IPS-18a (cell line): ENCODE measurements around the gene MRPS6.
A peak's percentile ranks its signal among the peaks of the same experiment; 100 is the strongest.

Experiments used
- H3K27ac ChIP-seq: one replicate; pipeline ENCODE4 v1.5.1; 2013; ENCODE audit warnings: low read length
- H3K27me3 ChIP-seq: one replicate; pipeline ENCODE4 v1.6.1; 2013; ENCODE audit warnings: mild to moderate bottlenecking, low read length; ENCODE audit not compliant: control insufficient read depth, insufficient read depth
- H3K36me3 ChIP-seq: one replicate; pipeline ENCODE4 v1.6.1; 2013; ENCODE audit warnings: low read depth, low read length; ENCODE audit not compliant: control insufficient read depth
- H3K4me1 ChIP-seq: one replicate; pipeline ENCODE4 v1.6.1; 2013; ENCODE audit warnings: low read depth, low read length; ENCODE audit not compliant: control insufficient read depth
- H3K4me3 ChIP-seq: one replicate; pipeline ENCODE4 v1.5.1; 2013; ENCODE audit warnings: low read length
- H3K9ac ChIP-seq: one replicate; pipeline ENCODE4 v1.6.1; 2013; ENCODE audit warnings: mild to moderate bottlenecking, low read length, moderate library complexity
- H3K9me3 ChIP-seq: one replicate; pipeline ENCODE4 v1.6.1; 2013; ENCODE audit warnings: low read depth, low read length; ENCODE audit not compliant: control insufficient read depth

MRPS6 gene

DNA sequence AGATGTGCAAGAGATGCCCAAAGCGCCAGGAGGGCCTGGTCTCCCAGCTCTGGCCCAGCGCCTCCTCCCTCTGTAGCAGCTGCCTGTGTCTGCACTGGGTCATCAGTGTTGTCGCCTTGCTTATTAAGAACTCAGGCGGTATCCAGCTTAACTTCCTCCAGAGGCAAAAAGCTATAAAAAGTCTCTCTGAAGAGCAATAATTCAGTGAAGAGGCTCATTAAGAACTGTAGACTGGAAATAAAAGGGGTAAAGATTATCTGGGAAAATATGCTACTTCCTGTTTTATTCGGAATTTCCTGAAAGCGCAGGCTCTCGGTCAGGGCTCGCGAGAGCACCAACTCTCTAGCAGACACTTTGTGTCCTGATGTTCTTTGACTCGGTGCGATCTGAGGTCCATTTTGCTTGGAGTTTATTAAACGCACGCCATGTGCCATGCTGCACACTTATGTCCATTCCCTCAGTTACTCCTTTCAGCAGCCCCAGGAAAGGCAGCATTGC is 70.4 kb downstream of the MRPS6 start:
- Histone ChIP-seq H3K27ac (no peak overlapping the region), H3K9me3 (peaks cover 7% of the 10 kb centered on the region), H3K9ac (no peak overlapping the region), H3K36me3 (peaks cover 24% of the 10 kb centered on the region), H3K4me3 (no peak overlapping the region), H3K27me3 (no peaks in the 10 kb centered on the region), H3K4me1 (no peaks in the 10 kb centered on the region)

DNA sequence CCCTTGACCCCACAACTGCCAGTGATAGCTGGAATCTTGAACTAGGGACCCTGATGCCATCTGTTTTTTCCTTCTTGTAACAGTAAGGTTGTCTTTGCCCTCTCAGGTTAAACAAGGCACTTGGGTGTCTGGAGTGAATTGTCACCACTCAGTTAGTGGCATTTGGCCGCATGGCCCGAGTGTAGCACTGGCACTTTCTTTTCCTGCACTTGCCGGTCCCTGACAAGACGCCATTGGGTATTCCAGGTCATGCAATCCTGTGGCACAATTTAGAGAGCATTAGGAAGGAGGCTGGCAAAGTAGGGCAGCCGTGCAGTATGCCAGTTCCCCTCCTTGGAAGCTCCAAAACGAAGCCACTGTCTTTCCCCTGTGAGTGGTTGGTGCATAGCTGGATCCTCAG is 70.8 kb downstream of the MRPS6 start:
- Histone ChIP-seq H3K27me3 (no peaks in the 10 kb centered on the region), H3K9ac (no peak overlapping the region), H3K4me1 (no peaks in the 10 kb centered on the region), H3K36me3 (peaks cover 24% of the 10 kb centered on the region), H3K27ac (no peak overlapping the region), H3K4me3 (no peak overlapping the region), H3K9me3 (peaks cover 7% of the 10 kb centered on the region)

GRCh38 chr21:34147792-34148418 is 74.5 kb downstream of the MRPS6 start:
- peaks cover 7% of the 10 kb centered on the region for H3K9me3 ChIP-seq
- no peak overlapping the region for H3K9ac ChIP-seq
- H3K27me3 ChIP-seq = no peaks in the 10 kb centered on the region
- no peak overlapping the region for H3K27ac ChIP-seq
- peaks cover 8% of the 10 kb centered on the region for H3K36me3 ChIP-seq
- H3K4me3 ChIP-seq = no peak overlapping the region
- H3K4me1 ChIP-seq = no peaks in the 10 kb centered on the region

- no peak overlapping the region for H3K27ac ChIP-seq
These were observed 75.0 kb downstream of the MRPS6 start for GRCh38 chr21:34148419-34148804.

DNA sequence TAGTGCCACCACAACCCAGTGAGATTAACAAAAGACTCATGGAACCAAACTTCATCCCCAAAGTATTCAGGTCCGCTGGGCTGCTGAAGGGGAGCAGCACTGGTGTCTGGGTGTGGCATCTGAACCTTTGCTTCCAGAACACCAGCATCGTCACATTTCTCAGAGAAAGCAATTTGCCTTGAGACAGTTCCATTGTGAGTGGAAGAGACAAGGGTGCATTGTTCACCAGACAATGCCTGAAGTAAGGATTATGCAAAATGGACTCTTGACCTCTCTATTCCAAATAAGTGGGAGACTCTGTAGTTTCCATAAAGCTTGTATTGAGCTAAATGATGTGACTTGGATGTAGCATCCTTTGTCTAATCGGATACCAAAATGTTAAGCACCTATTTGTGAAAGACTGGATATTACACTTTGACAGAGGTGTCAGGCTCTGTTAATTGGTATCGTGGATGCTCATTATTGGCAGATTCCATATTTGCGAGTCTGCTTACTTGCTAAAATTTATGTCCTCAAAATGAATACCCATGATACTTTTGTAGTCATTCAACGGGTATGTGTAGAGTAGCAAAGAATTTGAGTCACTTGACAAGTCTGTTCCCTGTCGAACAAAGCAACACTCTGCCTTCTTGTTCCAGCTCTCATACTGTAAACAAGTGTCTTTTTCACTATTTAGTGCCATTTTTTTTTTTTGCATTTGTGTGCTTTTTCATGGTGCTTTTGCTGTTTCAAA is 75.6 kb downstream of the MRPS6 start:
- Histone ChIP-seq H3K27ac (no peak overlapping the region), H3K4me3 (no peak overlapping the region), H3K36me3 (peaks cover 3% of the 10 kb centered on the region), H3K9me3 (peaks cover 7% of the 10 kb centered on the region), H3K9ac (no peak overlapping the region), H3K4me1 (no peaks in the 10 kb centered on the region), H3K27me3 (no peaks in the 10 kb centered on the region)

More at GRCh38 chr21:34148419-34148804, 75.0 kb downstream of the MRPS6 start:
- H3K9ac ChIP-seq = no peak overlapping the region
- no peaks in the 10 kb centered on the region for H3K4me1 ChIP-seq
- peaks cover 7% of the 10 kb centered on the region for H3K9me3 ChIP-seq
- no peak overlapping the region for H3K4me3 ChIP-seq
- peaks cover 4% of the 10 kb centered on the region for H3K36me3 ChIP-seq
- no peaks in the 10 kb centered on the region for H3K27me3 ChIP-seq

GRCh38 chr21:34152500-34152899 is 79.1 kb downstream of the MRPS6 start:
- Histone ChIP-seq H3K36me3 (no peaks in the 10 kb centered on the region), H3K27me3 (no peaks in the 10 kb centered on the region), H3K4me1 (no peaks in the 10 kb centered on the region), H3K9me3 (no peaks in the 10 kb centered on the region), H3K27ac (no peak overlapping the region), H3K9ac (no peak overlapping the region), H3K4me3 (no peak overlapping the region)

DNA sequence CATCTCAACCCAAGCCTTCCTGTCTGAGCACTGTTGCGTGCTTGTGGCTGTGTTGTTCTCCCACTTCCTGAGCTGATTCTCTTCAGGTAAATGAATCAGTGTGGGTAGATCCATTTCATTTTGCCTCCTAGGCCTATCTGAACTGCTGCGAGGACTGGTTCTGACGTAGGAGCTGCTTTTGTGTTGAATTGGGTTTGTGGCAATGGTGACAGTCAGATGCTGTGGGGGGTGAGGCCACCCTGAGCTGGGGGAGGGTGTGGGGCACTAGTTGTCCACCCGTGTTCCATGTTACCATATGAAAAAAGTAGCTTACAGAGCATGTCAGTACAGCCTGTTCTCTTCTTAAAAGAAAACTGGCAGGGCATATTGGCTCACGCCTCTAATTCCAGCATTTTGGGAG is 81.5 kb downstream of the MRPS6 start:
- Histone ChIP-seq H3K36me3 (no peaks in the 10 kb centered on the region), H3K4me1 (no peaks in the 10 kb centered on the region), H3K4me3 (no peak overlapping the region), H3K9ac (no peak overlapping the region), H3K9me3 (no peaks in the 10 kb centered on the region), H3K27ac (no peak overlapping the region), H3K27me3 (no peaks in the 10 kb centered on the region)

GRCh38 chr21:34156957-34157356 is 83.6 kb downstream of the MRPS6 start:
- Histone ChIP-seq H3K36me3 (no peaks in the 10 kb centered on the region), H3K27me3 (no peaks in the 10 kb centered on the region), H3K4me3 (no peak overlapping the region), H3K4me1 (no peaks in the 10 kb centered on the region), H3K9ac (no peak overlapping the region), H3K9me3 (no peaks in the 10 kb centered on the region), H3K27ac (no peak overlapping the region)

DNA sequence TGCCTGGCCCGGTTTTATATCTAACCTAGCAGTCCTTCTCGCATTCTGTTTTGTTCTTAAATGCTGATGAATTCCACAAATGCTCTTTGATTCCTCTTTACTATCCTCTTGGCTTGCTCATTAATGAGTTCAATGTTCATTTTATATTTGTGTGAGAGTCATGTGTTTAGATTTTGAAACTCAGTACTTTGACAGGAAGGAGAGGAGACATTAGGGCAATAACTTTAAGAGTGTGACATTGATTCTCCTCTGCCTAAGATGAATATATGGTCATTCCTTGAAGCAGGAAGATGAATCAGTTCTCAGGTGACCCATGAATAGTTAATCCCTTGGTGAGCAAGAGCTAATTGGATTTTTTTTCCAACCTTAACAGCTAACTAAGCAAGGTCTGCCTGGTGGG is 84.1 kb downstream of the MRPS6 start:
- H3K4me3 ChIP-seq = no peak overlapping the region
- H3K27ac ChIP-seq = no peak overlapping the region
- no peaks in the 10 kb centered on the region for H3K9me3 ChIP-seq
- no peaks in the 10 kb centered on the region for H3K27me3 ChIP-seq
- H3K4me1 ChIP-seq = no peaks in the 10 kb centered on the region
- no peaks in the 10 kb centered on the region for H3K36me3 ChIP-seq
- H3K9ac ChIP-seq = no peak overlapping the region

DNA sequence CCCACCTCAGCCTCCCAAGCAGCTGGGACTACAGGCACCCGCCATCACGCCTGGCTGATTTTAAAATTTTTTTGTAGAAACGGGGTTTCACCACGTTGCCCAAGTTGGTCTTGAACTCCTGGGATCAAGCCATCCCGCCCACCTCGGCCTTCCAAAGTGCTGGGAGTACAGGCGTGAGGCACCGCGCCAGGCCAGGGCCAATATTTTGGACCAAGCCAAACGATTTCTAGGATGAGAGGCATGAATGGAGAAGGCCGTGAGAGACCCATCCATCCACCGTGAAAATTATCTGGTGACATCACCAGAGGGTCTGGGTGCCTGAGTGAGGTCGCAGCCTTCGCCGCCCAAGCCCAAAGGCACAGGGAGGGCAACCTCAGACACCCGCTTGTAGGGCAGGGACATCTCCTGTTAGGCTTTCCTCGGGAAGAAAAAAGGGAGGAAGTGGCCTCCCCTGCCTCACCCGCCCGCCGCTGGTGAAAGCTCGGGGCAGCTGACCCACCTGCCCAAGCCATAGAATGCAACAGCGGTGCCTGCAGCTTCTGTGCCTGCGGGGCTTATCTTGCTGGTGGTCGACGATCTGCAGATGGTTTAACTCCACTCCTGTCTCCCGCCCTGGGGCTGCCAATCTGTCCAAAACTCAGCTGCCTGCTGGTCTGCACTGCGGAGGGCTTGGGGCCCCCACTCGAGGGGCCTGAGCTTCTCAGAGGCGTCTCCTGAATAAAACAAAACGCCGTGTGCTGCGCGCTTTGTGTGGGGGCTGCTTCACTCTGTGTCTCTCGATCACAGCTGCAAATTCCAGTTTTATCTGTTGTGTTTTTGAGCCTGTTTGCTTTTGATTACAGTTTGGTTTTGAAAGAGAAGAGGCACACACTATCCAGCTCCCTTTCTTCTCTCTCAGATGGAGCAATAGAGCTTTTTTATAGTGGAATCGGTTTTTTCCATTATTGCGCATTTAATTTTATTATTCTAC is 85.8 kb downstream of the MRPS6 start:
- no peaks in the 10 kb centered on the region for H3K4me1 ChIP-seq
- no peaks in the 10 kb centered on the region for H3K27me3 ChIP-seq
- H3K9ac ChIP-seq = no peak overlapping the region
- no peak overlapping the region for H3K27ac ChIP-seq
- no peak overlapping the region for H3K4me3 ChIP-seq
- peaks cover 8% of the 10 kb centered on the region for H3K9me3 ChIP-seq
- no peaks in the 10 kb centered on the region for H3K36me3 ChIP-seq

DNA sequence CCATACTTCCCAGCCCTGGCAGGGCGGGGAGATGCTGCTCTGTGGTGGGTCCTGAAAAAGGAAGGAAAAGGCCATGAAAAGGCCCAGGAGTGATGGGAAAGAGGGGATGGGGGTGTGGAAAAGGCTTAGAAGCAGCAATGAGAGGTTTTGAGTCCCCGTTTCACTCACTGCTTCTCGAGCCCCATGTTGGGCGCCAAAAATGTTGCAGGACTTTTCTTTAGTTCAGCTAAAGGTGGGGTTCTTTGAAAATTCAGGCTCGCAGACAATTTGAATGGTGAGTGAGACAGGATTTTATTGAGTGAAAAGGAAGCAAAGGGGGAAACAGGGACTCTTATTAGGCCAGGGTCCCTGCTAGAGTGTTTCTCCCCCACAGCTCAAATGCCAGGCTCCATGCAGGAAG is 93.1 kb downstream of the MRPS6 start:
- no peaks in the 10 kb centered on the region for H3K27me3 ChIP-seq
- H3K36me3 ChIP-seq = no peaks in the 10 kb centered on the region
- no peak overlapping the region for H3K9ac ChIP-seq
- H3K4me1 ChIP-seq = no peaks in the 10 kb centered on the region
- peak overlapping the region; percentile 3 for H3K4me3 ChIP-seq
- no peak overlapping the region for H3K27ac ChIP-seq
- peaks cover 45% of the 10 kb centered on the region for H3K9me3 ChIP-seq
